Hematopoietic multipotent progenitor cell treated with erythropoietin and hydrocortisone succinate and interleukin-3 and kit ligand, for 15 days (in vitro differentiated cells): ENCODE data around the gene TPGS1.

ENCODE experiments used
- DNase-seq: peaks from one replicate; pipeline ENCODE4 v3.0.0-alpha.2; 2015; ENCODE audit warnings: low spot score

The TPGS1 gene

GRCh38 chr19:507286-508203 lies at the start of gene TPGS1:
TPGS1 (plus strand) TSS chr19:507497; CDS start chr19:507507, 10 bp downstream.
- peak; percentile 82 for DNase-seq

- DNase-seq = no peak
Observed at GRCh38 chr19:457636-458035, 49.7 kb upstream of the TPGS1 start.

GRCh38 chr19:458091-459042 lies 48.9 kb upstream of the TPGS1 start:
- no peak for DNase-seq

GRCh38 chr19:459724-460511 lies 47.4 kb upstream of the TPGS1 start:
- no peak for DNase-seq

- no peak for DNase-seq
Observed at GRCh38 chr19:460877-461720, 46.2 kb upstream of the TPGS1 start, which contains the start of gene SHC2. SHC2 (minus strand) TSS chr19:461033; CDS start chr19:460996, 37 bp downstream.

GRCh38 chr19:461721-462551 lies 45.4 kb upstream of the TPGS1 start:
- no peak for DNase-seq

GRCh38 chr19:463483-464207 lies 43.7 kb upstream of the TPGS1 start:
- DNase-seq = no peak

- no peak for DNase-seq
Observed at GRCh38 chr19:464208-464545, 43.1 kb upstream of the TPGS1 start.

- DNase-seq = no peak
Observed at GRCh38 chr19:465056-465816, 42.1 kb upstream of the TPGS1 start.

GRCh38 chr19:467554-467953 lies 39.7 kb upstream of the TPGS1 start:
- no peak for DNase-seq

- no peak for DNase-seq
Observed at GRCh38 chr19:468587-469256, 38.6 kb upstream of the TPGS1 start.

- no peak for DNase-seq
Observed at GRCh38 chr19:469833-470232, 37.5 kb upstream of the TPGS1 start.

- no peak for DNase-seq
Observed at GRCh38 chr19:470701-471100, 36.6 kb upstream of the TPGS1 start.

GRCh38 chr19:472005-472858 lies 35.1 kb upstream of the TPGS1 start:
- DNase-seq = no peak

GRCh38 chr19:474126-475078 lies 32.9 kb upstream of the TPGS1 start:
- no peak for DNase-seq

- no peak for DNase-seq
Observed at GRCh38 chr19:475360-475759, 31.9 kb upstream of the TPGS1 start.
